Adrenal gland (tissue), 5 donors: ENCODE results near the gene ATG9B.

Experiments
- POLR2A ChIP-seq, 2 donors: fragments of 450-650 bp; IDR thresholded peaks; one replicate each; pipeline ENCODE4 v1.6.1; 2017; ENCODE audit warnings: antibody characterized with exemption in 2 of 2, mild to moderate bottlenecking in 2 of 2, moderate library complexity in 1 of 2
- TF ChIP-seq, protein P1 (sequence below), 6 experiments: fragments of 450-650 bp in 4 of 6; fragments of 200-600 bp in 2 of 6; sonication (generic) in 1 of 6; IDR thresholded peaks; 1 replicate in 5 of 6; 2 replicates in 1 of 6; pipeline versions ENCODE4 v1.5.1 to v1.8.0; 2016 to 2021; ENCODE audit warnings: antibody characterized with exemption in 6 of 6, mild to moderate bottlenecking in 2 of 6, moderate library complexity in 1 of 6
- donor health status: DM: no; HTN: no; CAD: no.

- TF ChIP-seq, protein P1, sequence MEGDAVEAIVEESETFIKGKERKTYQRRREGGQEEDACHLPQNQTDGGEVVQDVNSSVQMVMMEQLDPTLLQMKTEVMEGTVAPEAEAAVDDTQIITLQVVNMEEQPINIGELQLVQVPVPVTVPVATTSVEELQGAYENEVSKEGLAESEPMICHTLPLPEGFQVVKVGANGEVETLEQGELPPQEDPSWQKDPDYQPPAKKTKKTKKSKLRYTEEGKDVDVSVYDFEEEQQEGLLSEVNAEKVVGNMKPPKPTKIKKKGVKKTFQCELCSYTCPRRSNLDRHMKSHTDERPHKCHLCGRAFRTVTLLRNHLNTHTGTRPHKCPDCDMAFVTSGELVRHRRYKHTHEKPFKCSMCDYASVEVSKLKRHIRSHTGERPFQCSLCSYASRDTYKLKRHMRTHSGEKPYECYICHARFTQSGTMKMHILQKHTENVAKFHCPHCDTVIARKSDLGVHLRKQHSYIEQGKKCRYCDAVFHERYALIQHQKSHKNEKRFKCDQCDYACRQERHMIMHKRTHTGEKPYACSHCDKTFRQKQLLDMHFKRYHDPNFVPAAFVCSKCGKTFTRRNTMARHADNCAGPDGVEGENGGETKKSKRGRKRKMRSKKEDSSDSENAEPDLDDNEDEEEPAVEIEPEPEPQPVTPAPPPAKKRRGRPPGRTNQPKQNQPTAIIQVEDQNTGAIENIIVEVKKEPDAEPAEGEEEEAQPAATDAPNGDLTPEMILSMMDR (IDR thresholded peaks at IDR 0.05), result no peak
- no peak for TF ChIP-seq POLR2A (IDR thresholded peaks at IDR 0.05)
These were observed 8.3 kb downstream of the ATG9B start for GRCh38 chr7:151015967-151016366.
